ENCODE results near the gene GRB2. TPM values are rescaled to one million over a fixed set of nuclear protein-coding genes. Genes with fewer than 3 reads are reported as not detected.

GRB2 gene
- total RNA-seq, 1 experiment from 2014 or later = 79.7 TPM

DNA sequence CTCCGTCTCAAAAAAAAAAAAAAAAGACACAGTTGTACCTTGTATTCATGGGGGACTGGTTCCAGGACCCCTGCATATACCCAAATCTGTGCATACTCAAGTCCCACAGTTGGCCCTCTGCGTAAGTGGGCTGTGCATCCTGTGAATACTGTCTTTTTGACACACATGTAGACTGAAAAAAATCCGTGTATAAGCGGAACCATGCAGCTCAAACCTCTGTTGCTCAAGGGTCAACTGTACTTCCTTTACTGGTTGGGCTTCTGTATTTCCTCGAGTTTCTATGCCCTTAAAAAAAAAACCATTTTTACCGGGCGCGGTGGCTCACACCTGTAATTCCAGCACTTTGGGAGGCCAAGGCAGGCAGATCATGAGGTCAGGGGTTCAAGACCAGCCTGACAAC, 52.3 kb downstream of the GRB2 start:
- no peaks in the 10 kb centered on the region for H3K9me3 Mint-ChIP-seq (ENCODE audit: low read depth, unreplicated experiment)
- H3K27me3 Mint-ChIP-seq (ENCODE audit: unreplicated experiment) = no peaks in the 10 kb centered on the region
- H3K4me1 Mint-ChIP-seq (ENCODE audit: low read depth, unreplicated experiment) = peaks cover 47% of the 10 kb centered on the region
- H3K27ac Mint-ChIP-seq (ENCODE audit: unreplicated experiment) = no peak overlapping the region
- CTCF ChIA-PET = interaction anchor here (0.5 to 0.7 kb wide), 5 partner anchors 21 to 302 kb away, joined by 3 to 6 read pairs (median 3); no protein-coding TSS in a partner anchor
- H3K4me3 Mint-ChIP-seq (ENCODE audit: low read depth, unreplicated experiment) = no peak overlapping the region
- no TSS peak for BruUV-seq (replicated peaks)
- intact Hi-C loops (cut with micrococcal nuclease; ENCODE audit: unreplicated experiment) = loop anchor here (5.0 kb wide), 1 partner anchor 39 kb away; no protein-coding TSS in a partner anchor
- H3K36me3 Mint-ChIP-seq (ENCODE audit: insufficient read depth, unreplicated experiment) = no peaks in the 10 kb centered on the region
- DNase-seq = no peak
- TF ChIP-seq, protein P1, sequence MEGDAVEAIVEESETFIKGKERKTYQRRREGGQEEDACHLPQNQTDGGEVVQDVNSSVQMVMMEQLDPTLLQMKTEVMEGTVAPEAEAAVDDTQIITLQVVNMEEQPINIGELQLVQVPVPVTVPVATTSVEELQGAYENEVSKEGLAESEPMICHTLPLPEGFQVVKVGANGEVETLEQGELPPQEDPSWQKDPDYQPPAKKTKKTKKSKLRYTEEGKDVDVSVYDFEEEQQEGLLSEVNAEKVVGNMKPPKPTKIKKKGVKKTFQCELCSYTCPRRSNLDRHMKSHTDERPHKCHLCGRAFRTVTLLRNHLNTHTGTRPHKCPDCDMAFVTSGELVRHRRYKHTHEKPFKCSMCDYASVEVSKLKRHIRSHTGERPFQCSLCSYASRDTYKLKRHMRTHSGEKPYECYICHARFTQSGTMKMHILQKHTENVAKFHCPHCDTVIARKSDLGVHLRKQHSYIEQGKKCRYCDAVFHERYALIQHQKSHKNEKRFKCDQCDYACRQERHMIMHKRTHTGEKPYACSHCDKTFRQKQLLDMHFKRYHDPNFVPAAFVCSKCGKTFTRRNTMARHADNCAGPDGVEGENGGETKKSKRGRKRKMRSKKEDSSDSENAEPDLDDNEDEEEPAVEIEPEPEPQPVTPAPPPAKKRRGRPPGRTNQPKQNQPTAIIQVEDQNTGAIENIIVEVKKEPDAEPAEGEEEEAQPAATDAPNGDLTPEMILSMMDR (IDR thresholded peaks at IDR 0.05; ENCODE audit: unreplicated experiment) = no peak

DNA sequence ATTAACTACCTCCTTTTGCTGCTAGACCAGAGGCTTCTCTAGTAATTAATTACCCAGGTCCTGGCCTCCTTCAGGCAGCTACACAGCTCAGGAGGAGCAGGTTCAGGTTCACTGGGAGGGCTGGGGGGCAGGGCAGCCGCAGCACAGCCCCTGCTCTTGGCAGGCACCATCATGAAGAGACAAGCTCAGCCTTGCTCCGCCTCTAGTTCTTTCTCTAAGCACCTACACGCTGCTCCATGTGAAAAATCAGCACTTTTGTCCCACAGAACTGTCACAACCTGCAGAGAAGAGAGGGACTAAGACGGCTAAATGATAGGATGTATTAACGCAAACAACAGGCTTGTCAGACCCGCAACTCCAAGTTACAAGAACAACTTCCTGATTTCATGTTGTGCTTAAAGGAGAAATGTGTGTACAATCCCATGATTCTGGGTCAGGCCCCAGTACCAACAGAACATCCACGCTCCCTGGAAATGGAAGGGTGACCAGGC, 53.4 kb downstream of the GRB2 start:
- Mint-ChIP-seq H3K36me3 (ENCODE audit: insufficient read depth, unreplicated experiment) (peaks cover 4% of the 10 kb centered on the region), H3K27me3 (ENCODE audit: unreplicated experiment) (no peaks in the 10 kb centered on the region), H3K9me3 (ENCODE audit: low read depth, unreplicated experiment) (no peaks in the 10 kb centered on the region), H3K4me1 (ENCODE audit: low read depth, unreplicated experiment) (peaks cover 56% of the 10 kb centered on the region), H3K27ac (ENCODE audit: unreplicated experiment) (no peak overlapping the region), H3K4me3 (ENCODE audit: low read depth, unreplicated experiment) (peak overlapping the region; percentile 45)
- TF ChIP-seq, protein P1 (IDR thresholded peaks at IDR 0.05; ENCODE audit: unreplicated experiment) = no peak
- no TSS peak for BruUV-seq (replicated peaks)
- intact Hi-C loops (cut with micrococcal nuclease; ENCODE audit: unreplicated experiment) = loop anchor here (5.0 kb wide), 1 partner anchor 40 kb away; no protein-coding TSS in a partner anchor
- CTCF ChIA-PET = interaction anchor here (0.6 to 1.2 kb wide), 6 partner anchors 9 to 1935 kb away, joined by 3 to 9 read pairs (median 4); partner anchors contain the start of genes MIF4GD and SLC25A19
- DNase-seq = peak; percentile 75

GRCh38 chr17:75350706-75351105, 54.8 kb downstream of the GRB2 start:
- TF ChIP-seq, protein P1 (IDR thresholded peaks at IDR 0.05; ENCODE audit: unreplicated experiment) = no peak
- intact Hi-C loops (cut with micrococcal nuclease; ENCODE audit: unreplicated experiment) = loop anchor here (5.0 kb wide), 1 partner anchor 42 kb away; no protein-coding TSS in a partner anchor
- Mint-ChIP-seq H3K4me1 (ENCODE audit: low read depth, unreplicated experiment) (peaks cover 59% of the 10 kb centered on the region), H3K27me3 (ENCODE audit: unreplicated experiment) (no peaks in the 10 kb centered on the region), H3K27ac (ENCODE audit: unreplicated experiment) (no peak overlapping the region), H3K9me3 (ENCODE audit: low read depth, unreplicated experiment) (no peaks in the 10 kb centered on the region), H3K36me3 (ENCODE audit: insufficient read depth, unreplicated experiment) (peaks cover 4% of the 10 kb centered on the region), H3K4me3 (ENCODE audit: low read depth, unreplicated experiment) (no peak overlapping the region)
- CTCF ChIA-PET = interaction anchor here (0.6 to 0.7 kb wide), 2 partner anchors 19 to 92 kb away, joined by 3 read pairs; no protein-coding TSS in a partner anchor
- BruUV-seq (replicated peaks) = no TSS peak
- no peak for DNase-seq

DNA sequence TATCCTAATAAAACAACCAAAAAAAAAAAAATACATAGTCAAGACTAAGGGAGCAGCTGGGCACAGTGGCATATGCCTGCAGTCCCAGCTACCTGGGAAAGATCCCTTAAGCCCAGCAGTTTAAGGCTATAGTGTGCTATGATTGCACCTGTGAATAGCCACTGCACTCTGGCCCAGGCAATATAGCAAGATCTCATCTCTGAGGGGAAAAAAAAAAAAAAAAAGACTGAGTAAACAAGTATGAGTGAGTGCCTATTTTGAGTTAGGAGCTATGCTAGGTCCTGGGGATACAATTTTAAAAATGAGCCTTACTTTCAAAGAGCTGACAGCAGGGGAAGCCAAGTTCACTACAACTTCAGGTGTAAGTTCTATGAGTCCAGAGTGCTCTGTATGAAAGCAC, 55.4 kb downstream of the GRB2 start:
- no peak for DNase-seq
- intact Hi-C loops (cut with micrococcal nuclease; ENCODE audit: unreplicated experiment) = loop anchor here (5.0 kb wide), 1 partner anchor 42 kb away; no protein-coding TSS in a partner anchor
- CTCF ChIA-PET = interaction anchor here (0.6 to 0.7 kb wide), 3 partner anchors 19 to 208 kb away, joined by 3 read pairs; no protein-coding TSS in a partner anchor
- Mint-ChIP-seq H3K4me3 (ENCODE audit: low read depth, unreplicated experiment) (no peak overlapping the region), H3K27ac (ENCODE audit: unreplicated experiment) (no peak overlapping the region), H3K9me3 (ENCODE audit: low read depth, unreplicated experiment) (no peaks in the 10 kb centered on the region), H3K4me1 (ENCODE audit: low read depth, unreplicated experiment) (peaks cover 65% of the 10 kb centered on the region), H3K36me3 (ENCODE audit: insufficient read depth, unreplicated experiment) (peaks cover 9% of the 10 kb centered on the region), H3K27me3 (ENCODE audit: unreplicated experiment) (no peaks in the 10 kb centered on the region)
- TF ChIP-seq, protein P1 (IDR thresholded peaks at IDR 0.05; ENCODE audit: unreplicated experiment) = no peak
- BruUV-seq (replicated peaks) = no TSS peak
